Hepatocyte (in vitro differentiated cells): ENCODE data around the gene TMEM51.

Experiments used
- CTCF ChIP-seq: fragments of 200-600 bp; sonication (generic); IDR thresholded peaks from 2 replicates; pipeline ENCODE4 v1.5.1; 2016; ENCODE audit warnings: antibody characterized with exemption, mild to moderate bottlenecking; ENCODE audit not compliant: poor library complexity
- EZH2 ChIP-seq: fragments of 200-600 bp; sonication (generic); IDR thresholded peaks from 2 replicates; pipeline ENCODE4 v1.6.1; 2016; ENCODE audit warnings: antibody characterized with exemption, mild to moderate bottlenecking, borderline replicate concordance
- EZH2phosphoT487 ChIP-seq: fragments of 200-600 bp; sonication (generic); IDR thresholded peaks from one replicate; pipeline ENCODE4 v1.6.1; 2018; ENCODE audit warnings: antibody characterized with exemption, mild to moderate bottlenecking, low read depth, moderate library complexity; ENCODE audit not compliant: unreplicated experiment, severe bottlenecking

GRCh38 chr1:15106608-15107007 is 46.9 kb upstream of the TMEM51 start:
- TF ChIP-seq CTCF = no peak
- no peak for TF ChIP-seq EZH2phosphoT487
- no peak for TF ChIP-seq EZH2
